Motor neuron (in vitro differentiated cells): ENCODE results near the gene MX1. TPM values are rescaled to one million over a fixed set of nuclear protein-coding genes. Genes with fewer than 3 reads are reported as not detected.

Experiments
- ATAC-seq, 8 experiments: fragments of 200-7000 bp; cut with Tn5 transposase; replicated peaks in 6 of 8; 2 replicates each; pipeline ENCODE4 v1.8.0; 2021; ENCODE audit warnings: mild to moderate bottlenecking in 8 of 8, moderate library complexity in 8 of 8
- H3K27ac ChIP-seq, 2 donors: fragments of 250-450 bp; sonication (Bioruptor Pico); 2 replicates each; pipeline ENCODE4 v1.9.0; 2021; ENCODE audit warnings: antibody characterized with exemption in 2 of 2, mild to moderate bottlenecking in 2 of 2, moderate library complexity in 1 of 2
- H3K4me1 ChIP-seq, 2 donors: fragments of 250-450 bp; sonication (Bioruptor Pico); replicated peaks in 1 of 2; 2 replicates each; pipeline ENCODE4 v1.6.1; 2021; ENCODE audit warnings: antibody characterized with exemption in 2 of 2, mild to moderate bottlenecking in 2 of 2, moderate library complexity in 1 of 2
- H3K4me3 ChIP-seq, 5 donors: fragments of 250-450 bp; sonication (Bioruptor Pico); 2 replicates each; pipeline ENCODE4 v1.9.0; 2021; ENCODE audit warnings: antibody characterized with exemption in 5 of 5, mild to moderate bottlenecking in 5 of 5, moderate library complexity in 4 of 5
- WGBS, 10 experiments: fragments of 450-650 bp; shearing (Covaris generic); methylation state at CpG; one replicate each; pipeline ENCODE4 v1.0.0; 2022; 5-methylcytosine and 5-hydroxymethylcytosine counted together
- in situ Hi-C, 9 experiments: fragments of 400-800 bp; cut with MboI; loops; one replicate each; pipeline ENCODE4 v1.15.0; 2021; ENCODE audit warnings: low sequenced_read_pairs in 9 of 9, low pct_unique_long_range_greater_than_20kb in 2 of 9; ENCODE audit not compliant: unreplicated experiment in 9 of 9
- total RNA-seq, 8 experiments: library from RNA; unstranded; fragments of 300-600 nt; gene quantifications; 2 replicates each; pipeline versions ENCODE4 v1.2.3 to v1.2.4, GENCODE V29; 2022

The MX1 gene
- total RNA-seq, 8 experiments from 2014 or later, result 0.49 to 162 (median 2.5) TPM

GRCh38 chr21:41398251-41398650, 27.8 kb upstream of the MX1 start:
- WGBS, 10 experiments, result 50 to 100% (median 89%) methylated on average over 2 to 4 of the region's 4 CpGs; no CpG with 5 or more reads in 1 of the 10 experiments
- in situ Hi-C loops, result no loop called here
- no peak overlapping the region for H3K4me3 ChIP-seq
- H3K4me1 ChIP-seq, result no peaks in the 10 kb centered on the region
- H3K27ac ChIP-seq, result no peak overlapping the region
- no peak for ATAC-seq

GRCh38 chr21:41398831-41399230, 27.2 kb upstream of the MX1 start:
- in situ Hi-C loops, result no loop called here
- no peak overlapping the region for H3K4me3 ChIP-seq
- WGBS, 10 experiments, result 77 to 92% (median 90%) methylated on average over 2 to 13 of the region's 16 CpGs; no CpG with 5 or more reads in 1 of the 10 experiments
- no peaks in the 10 kb centered on the region for H3K4me1 ChIP-seq
- ATAC-seq, result no peak
- no peak overlapping the region for H3K27ac ChIP-seq

DNA sequence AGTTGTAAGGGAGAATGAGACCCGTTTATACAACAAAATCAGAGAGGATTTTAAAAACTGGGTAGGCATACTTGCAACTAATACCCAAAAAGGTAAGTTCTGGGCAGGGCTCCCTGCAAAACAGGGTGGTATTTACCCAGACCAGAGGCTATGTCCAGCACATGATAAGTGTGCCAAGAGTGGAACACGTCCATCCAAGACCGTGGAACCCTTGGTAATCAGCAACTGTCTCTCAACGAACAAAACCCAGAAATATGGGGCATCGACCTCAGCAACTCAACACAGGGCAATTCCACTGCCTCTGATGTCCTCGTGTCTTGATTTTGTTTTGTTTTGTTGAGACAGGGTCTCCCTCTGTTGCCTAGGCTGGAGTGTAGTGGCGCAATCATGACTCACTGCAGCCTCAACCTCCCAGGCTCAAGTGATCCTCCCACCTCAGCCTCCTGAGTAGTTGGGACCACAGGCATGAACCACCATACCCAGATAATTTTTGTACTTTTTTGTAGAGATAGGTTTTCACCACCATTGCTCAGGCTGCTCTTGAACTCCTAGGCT, 26.7 kb upstream of the MX1 start:
- Histone ChIP-seq H3K4me3 (no peak overlapping the region), H3K4me1 (peaks cover 3 to 4% of the 10 kb centered on the region in 2 donors), H3K27ac (no peak overlapping the region)
- in situ Hi-C loops, result no loop called here
- WGBS, 10 experiments, result 20 to 86% (median 63%) methylated on average over 1 to 5 of the region's 7 CpGs; no CpG with 5 or more reads in 2 of the 10 experiments
- no peak for ATAC-seq

DNA sequence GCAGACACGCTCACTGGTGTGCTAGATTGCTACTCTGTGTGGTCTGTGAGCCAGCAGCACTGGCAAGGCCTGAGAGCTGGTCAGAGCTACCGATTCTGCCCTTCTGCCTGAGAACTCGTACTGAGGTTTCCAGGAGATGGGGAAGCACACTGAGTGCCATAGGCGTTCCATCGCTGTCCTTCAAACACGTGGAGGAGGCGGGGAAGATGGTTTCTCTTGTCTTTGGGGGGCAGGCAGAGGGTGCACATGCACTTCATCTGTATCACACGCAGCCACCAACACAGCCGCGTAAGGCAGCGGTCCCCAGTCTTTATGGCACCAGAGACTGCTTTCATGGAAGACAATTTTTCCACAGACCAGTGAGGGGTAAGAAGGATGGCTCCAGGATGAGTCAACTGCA, 23.8 kb upstream of the MX1 start:
- H3K4me3 ChIP-seq, result no peak overlapping the region
- 20 to 100% (median 86%) methylated on average over 1 to 7 of the region's 11 CpGs; no CpG with 5 or more reads in 6 of the 10 experiments for WGBS, 10 experiments
- in situ Hi-C loops, result loop anchor here in 1 of 9 experiments (25.0 kb wide), 1 partner anchor 115 kb away; no protein-coding TSS in a partner anchor
- ATAC-seq, result no peak
- H3K4me1 ChIP-seq, result peaks cover 4 to 6% of the 10 kb centered on the region in 2 donors
- H3K27ac ChIP-seq, result no peak overlapping the region

DNA sequence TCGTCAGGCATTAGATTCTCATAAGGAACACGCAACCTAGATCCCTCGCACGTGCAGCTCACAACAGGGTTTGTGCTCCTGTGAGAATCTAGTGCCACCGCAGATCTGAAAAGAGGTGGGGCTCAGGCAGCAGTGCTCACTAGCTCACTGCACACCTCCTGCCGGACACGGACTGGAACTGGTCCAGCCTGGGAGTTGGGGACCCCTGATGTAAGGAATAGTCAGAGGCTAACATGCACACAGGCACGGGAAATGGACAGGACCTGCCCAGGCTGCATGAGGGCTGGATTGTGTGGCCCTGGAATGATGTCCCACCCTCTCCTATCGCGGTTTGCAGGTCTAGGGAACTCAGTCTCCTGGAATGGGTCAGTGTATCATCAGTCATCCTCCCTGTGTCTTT, 23.2 kb upstream of the MX1 start:
- no peak for ATAC-seq
- 46 to 100% (median 90%) methylated on average over 1 to 6 of the region's 10 CpGs; no CpG with 5 or more reads in 2 of the 10 experiments for WGBS, 10 experiments
- Histone ChIP-seq H3K4me1 (peaks cover 4 to 6% of the 10 kb centered on the region in 2 donors), H3K4me3 (no peak overlapping the region), H3K27ac (no peak overlapping the region)
- in situ Hi-C loops, result loop anchor here in 1 of 9 experiments (25.0 kb wide), 1 partner anchor 115 kb away; no protein-coding TSS in a partner anchor

DNA sequence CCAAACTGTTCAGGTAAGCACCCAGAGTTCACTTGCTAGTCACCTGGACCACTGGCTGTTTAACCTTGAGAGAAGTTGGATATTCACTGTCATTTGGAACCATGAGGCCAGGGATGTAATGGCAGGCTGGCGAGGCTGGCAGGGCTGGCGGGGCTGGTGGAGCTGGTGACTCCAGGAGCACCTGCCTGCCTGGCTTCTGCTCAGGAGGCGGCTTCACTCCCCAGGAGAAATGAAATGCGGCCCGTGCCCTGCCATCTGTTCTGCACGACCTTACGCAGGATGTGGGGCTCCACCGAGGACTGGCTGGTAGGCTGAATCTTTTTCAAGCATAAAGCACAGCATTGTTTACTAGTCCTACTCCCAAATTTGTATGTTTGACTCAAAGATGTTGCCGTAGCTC, 22.7 kb upstream of the MX1 start:
- no peak overlapping the region for H3K27ac ChIP-seq
- in situ Hi-C loops, result loop anchor here in 1 of 9 experiments (25.0 kb wide), 1 partner anchor 116 kb away; no protein-coding TSS in a partner anchor
- H3K4me1 ChIP-seq, result peaks cover 4 to 6% of the 10 kb centered on the region in 2 donors
- no peak for ATAC-seq
- WGBS, 10 experiments, result 0 to 98% (median 87%) methylated on average over 1 to 8 of the region's 9 CpGs; no CpG with 5 or more reads in 3 of the 10 experiments
- no peak overlapping the region for H3K4me3 ChIP-seq

- ATAC-seq, result no peak
Observed at GRCh38 chr21:41403966-41404365, 22.1 kb upstream of the MX1 start.

GRCh38 chr21:41405321-41405720, 20.7 kb upstream of the MX1 start:
- Histone ChIP-seq H3K27ac (no peak overlapping the region), H3K4me1 (peaks cover 4 to 6% of the 10 kb centered on the region in 2 donors), H3K4me3 (no peak overlapping the region)
- no peak for ATAC-seq
- in situ Hi-C loops, result loop anchor here in 1 of 9 experiments (25.0 kb wide), 1 partner anchor 118 kb away; no protein-coding TSS in a partner anchor
- 69 to 100% (median 94%) methylated on average over 1 to 3 of the region's 4 CpGs; no CpG with 5 or more reads in 4 of the 10 experiments for WGBS, 10 experiments

More at GRCh38 chr21:41403966-41404365, 22.1 kb upstream of the MX1 start:
- in situ Hi-C loops, result loop anchor here in 1 of 9 experiments (25.0 kb wide), 1 partner anchor 117 kb away; no protein-coding TSS in a partner anchor
- 51 to 100% (median 90%) methylated on average over 1 to 6 of the region's 10 CpGs; no CpG with 5 or more reads in 3 of the 10 experiments for WGBS, 10 experiments
- peak overlapping the region in 1 of 2 donors; percentile 23 for H3K27ac ChIP-seq
- no peak overlapping the region for H3K4me3 ChIP-seq
- peaks cover 4 to 6% of the 10 kb centered on the region in 2 donors for H3K4me1 ChIP-seq

DNA sequence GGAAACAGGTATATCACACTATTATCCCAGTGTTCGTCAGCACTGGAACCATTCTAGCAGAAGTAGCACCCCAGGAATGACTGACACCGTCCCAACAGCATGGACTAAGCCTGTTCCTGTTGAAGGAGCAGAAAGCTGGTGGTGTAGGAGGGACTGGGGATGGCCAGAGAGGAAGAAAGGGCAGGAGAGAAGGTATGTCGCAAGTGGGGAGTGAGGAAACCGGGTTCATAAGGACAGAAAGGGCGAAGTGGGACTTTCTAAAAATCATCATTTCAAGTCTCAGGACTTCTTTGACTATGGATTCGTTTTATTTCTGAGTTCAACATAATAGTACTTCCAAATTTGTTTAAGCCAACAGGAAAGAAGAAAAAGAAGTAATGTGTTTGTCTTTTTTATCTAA, 19.7 kb upstream of the MX1 start:
- ATAC-seq, result no peak
- WGBS, 10 experiments, result 0 to 88% (median 59%) methylated on average over 1 to 6 of the region's 6 CpGs; no CpG with 5 or more reads in 1 of the 10 experiments
- Histone ChIP-seq H3K4me1 (peaks cover 4 to 14% of the 10 kb centered on the region in 2 donors), H3K27ac (no peak overlapping the region), H3K4me3 (no peak overlapping the region)
- in situ Hi-C loops, result loop anchor here in 1 of 9 experiments (25.0 kb wide), 1 partner anchor 119 kb away; no protein-coding TSS in a partner anchor

GRCh38 chr21:41407541-41408460, 18.2 kb upstream of the MX1 start:
- no peak overlapping the region for H3K4me3 ChIP-seq
- in situ Hi-C loops, result loop anchor here in 1 of 9 experiments (25.0 kb wide), 1 partner anchor 120 kb away; no protein-coding TSS in a partner anchor
- 45 to 100% (median 83%) methylated on average over 2 to 15 of the region's 24 CpGs; no CpG with 5 or more reads in 3 of the 10 experiments for WGBS, 10 experiments
- no peak overlapping the region for H3K27ac ChIP-seq
- H3K4me1 ChIP-seq, result peaks cover 4 to 18% of the 10 kb centered on the region in 2 donors
- no peak for ATAC-seq

- no peak overlapping the region for H3K4me3 ChIP-seq
- ATAC-seq, result no peak
- in situ Hi-C loops, result loop anchor here in 1 of 9 experiments (25.0 kb wide), 1 partner anchor 123 kb away; no protein-coding TSS in a partner anchor
- H3K4me1 ChIP-seq, result peaks cover 0 to 12% of the 10 kb centered on the region in 2 donors
- 0 to 86% (median 29%) methylated on average over 1 of the region's 1 CpG; no CpG with 5 or more reads in 3 of the 10 experiments for WGBS, 10 experiments
- H3K27ac ChIP-seq, result no peak overlapping the region
Observed at GRCh38 chr21:41410361-41410760, 15.7 kb upstream of the MX1 start.

DNA sequence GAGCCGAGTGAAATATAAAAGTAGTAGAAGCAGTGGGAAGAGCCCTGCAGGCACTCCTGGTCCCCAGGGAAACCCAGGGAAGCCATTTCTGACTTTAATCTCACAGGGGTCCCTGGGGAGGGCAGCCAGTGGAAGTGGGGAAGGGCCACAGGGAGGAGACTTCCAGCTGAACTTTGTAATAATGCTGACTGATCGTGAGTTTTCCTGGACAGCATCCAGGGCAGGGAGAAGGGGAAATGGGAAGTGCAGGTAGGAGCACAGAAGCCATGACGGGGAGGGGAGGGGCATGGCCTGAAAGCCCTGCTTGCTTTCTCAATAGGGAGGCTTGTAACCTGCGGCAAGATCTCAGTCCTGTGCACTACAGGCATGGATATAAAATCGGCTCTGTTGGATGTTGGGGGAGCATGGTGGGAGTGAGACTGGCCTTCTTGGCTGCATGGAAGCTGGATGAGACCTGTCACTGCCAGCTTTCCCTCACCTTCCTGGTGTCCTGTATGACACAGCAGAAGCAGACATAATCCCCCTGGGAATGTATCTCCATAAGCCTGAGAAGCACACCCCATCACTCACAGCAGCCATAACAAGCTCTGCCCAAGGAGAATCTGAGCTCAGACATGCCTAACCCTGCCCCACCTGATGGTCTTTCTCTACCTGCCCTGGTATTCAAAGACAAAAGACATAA, 15.1 kb upstream of the MX1 start:
- H3K27ac ChIP-seq, result no peak overlapping the region
- in situ Hi-C loops, result loop anchor here in 1 of 9 experiments (25.0 kb wide), 1 partner anchor 124 kb away; no protein-coding TSS in a partner anchor
- ATAC-seq, result peak in 4 of 8 experiments; percentile 48 to 85 (median 80)
- H3K4me3 ChIP-seq, result no peak overlapping the region
- H3K4me1 ChIP-seq, result peaks cover 0 to 12% of the 10 kb centered on the region in 2 donors
- WGBS, 10 experiments, result 10 to 33% (median 17%) methylated on average over 1 to 2 of the region's 5 CpGs; no CpG with 5 or more reads in 7 of the 10 experiments
